HepG2 (cell line): ENCODE data around the gene HPCAL1. TPM values are rescaled to one million over a fixed set of nuclear protein-coding genes. Genes with fewer than 3 reads are reported as not detected.
A peak's percentile ranks its signal among the peaks of the same experiment; 100 is the strongest.

ENCODE experiments used
- ARID4A ChIP-seq: sonication (generic); formaldehyde crosslinking; IDR thresholded peaks from 2 replicates; pipeline ENCODE4 v1.5.0; 2020; ENCODE audit warnings: mild to moderate bottlenecking, missing genetic modification reagents, borderline replicate concordance
- ATRX ChIP-seq: sonication (generic); formaldehyde crosslinking; IDR thresholded peaks from 2 replicates; pipeline ENCODE4 v1.4.0; 2020; ENCODE audit warnings: missing genetic modification reagents, borderline replicate concordance
- EZH2 ChIP-seq: conservative IDR thresholded peaks from 2 replicates; pipeline ENCODE4 v1.6.1; 2012; ENCODE audit warnings: mild to moderate bottlenecking, low read depth, low read length, moderate library complexity
- HMG20A ChIP-seq: IDR thresholded peaks from 2 replicates; pipeline ENCODE4 v1.6.1; 2016; ENCODE audit warnings: borderline replicate concordance
- MTF1 ChIP-seq: sonication (generic); formaldehyde crosslinking; IDR thresholded peaks from 2 replicates; pipeline ENCODE4 v1.5.0; 2020; ENCODE audit warnings: missing genetic modification reagents
- POGZ ChIP-seq: sonication (generic); formaldehyde crosslinking; IDR thresholded peaks from 2 replicates; pipeline ENCODE4 v1.4.0; 2020; ENCODE audit warnings: mild to moderate bottlenecking, missing genetic modification reagents
- POLR2AphosphoS2 ChIP-seq: IDR thresholded peaks from 2 replicates; pipeline ENCODE4 v1.6.1; 2011; ENCODE audit warnings: low read depth, low read length, improper control_type of control experiment
- PREB ChIP-seq: sonication (generic); formaldehyde crosslinking; IDR thresholded peaks from 2 replicates; pipeline ENCODE4 v1.4.0; 2020; ENCODE audit warnings: missing genetic modification reagents
- RFX1 ChIP-seq: fragments of 450-650 bp; IDR thresholded peaks from 2 replicates; pipeline ENCODE4 v1.6.1; 2017
- SNAPC4 ChIP-seq: sonication (generic); formaldehyde crosslinking; IDR thresholded peaks from 2 replicates; pipeline ENCODE4 v1.4.0; 2020; ENCODE audit warnings: mild to moderate bottlenecking, missing genetic modification reagents
- TERF1 ChIP-seq: sonication (generic); formaldehyde crosslinking; IDR thresholded peaks from 2 replicates; pipeline ENCODE4 v1.8.0; 2022; ENCODE audit warnings: mild to moderate bottlenecking, missing genetic modification reagents, moderate library complexity
- U2AF1 ChIP-seq: fragments of 200-400 bp; formaldehyde crosslinking; optimal IDR thresholded peaks from 2 replicates; pipeline ENCODE3; 2017; ENCODE audit warnings: mild to moderate bottlenecking, low read depth, low read length
- ZMAT5 ChIP-seq: sonication (generic); formaldehyde crosslinking; IDR thresholded peaks from 2 replicates; pipeline ENCODE4 v1.5.0; 2020; ENCODE audit warnings: mild to moderate bottlenecking, low read depth, missing genetic modification reagents, borderline replicate concordance
- ZNF124 ChIP-seq: sonication (generic); formaldehyde crosslinking; IDR thresholded peaks from 2 replicates; pipeline ENCODE4 v1.4.0; 2020; ENCODE audit warnings: missing genetic modification reagents
- ZNF446 ChIP-seq: sonication (generic); formaldehyde crosslinking; IDR thresholded peaks from 2 replicates; pipeline ENCODE4 v1.5.0; 2020; ENCODE audit warnings: mild to moderate bottlenecking, missing genetic modification reagents
- ZNF737 ChIP-seq: sonication (generic); formaldehyde crosslinking; IDR thresholded peaks from 2 replicates; pipeline ENCODE4 v1.5.0; 2020; ENCODE audit warnings: missing genetic modification reagents, mild to moderate bottlenecking, borderline replicate concordance
- ZSCAN25 ChIP-seq: sonication (generic); formaldehyde crosslinking; IDR thresholded peaks from 2 replicates; pipeline ENCODE4 v1.8.0; 2022; ENCODE audit warnings: mild to moderate bottlenecking, missing genetic modification reagents
- polyA plus RNA-seq, 8 experiments: library from polyadenylated mRNA; depleted of rRNA in 3 of 8; stranded (reverse) in 7 of 8; unstranded in 1 of 8; fragments of >200 nt; fragmentation: Illumina TruSeq in 4 of 8; extraction: Trizol in 4 of 8; gene quantifications; 2 replicates each; pipeline versions ENCODE4 v1.2.1 to v1.2.3, GENCODE V29; 2011 to 2016; ENCODE audit warnings: low read depth in 4 of 8, missing spikeins in 1 of 8, mixed read lengths in 1 of 8; ENCODE audit not compliant: insufficient read depth in 1 of 8
- total RNA-seq, 5 experiments: library from RNA; depleted of rRNA; stranded (reverse); fragments of >200 nt; fragmentation: Illumina TruSeq; extraction: Trizol; gene quantifications; 2 replicates each; pipeline ENCODE4 v1.2.3, GENCODE V29; 2016; ENCODE audit warnings: low read depth in 1 of 5

HPCAL1 gene
- total and polyA plus RNA-seq, 2 of the 13 experiments (the other 11 are each of a cell fraction or from before 2014, with no cell fraction given), result 29.5 to 29.9 TPM

GRCh38 chr2:10325278-10326145, 22.8 kb downstream of the HPCAL1 start (continued):
- no peak for TF ChIP-seq ZMAT5 (CRISPR knock-in tag)
- no peak for TF ChIP-seq RFX1
- peak; percentile 43; the same call in 1 of the 2 replicates for TF ChIP-seq HMG20A
- TF ChIP-seq ARID4A (CRISPR knock-in tag), result peak; percentile 58; the same call in 1 of the 2 replicates
- TF ChIP-seq ZNF446 (CRISPR knock-in tag), result 0 out of 2 replicates have a peak, but pooled peaks have one; percentile 3
- peak; percentile 69; the same call in 1 of the 2 replicates for TF ChIP-seq ZSCAN25 (CRISPR knock-in tag)
- no peak for TF ChIP-seq SNAPC4 (CRISPR knock-in tag)
- TF ChIP-seq EZH2, result no peak
- peak; percentile 73; the same call in 1 of the 2 replicates for TF ChIP-seq ZNF124 (CRISPR knock-in tag)
- no peak for TF ChIP-seq TERF1
- no peak for TF ChIP-seq POLR2AphosphoS2
- no peak for TF ChIP-seq PREB (CRISPR knock-in tag)
- no peak for TF ChIP-seq MTF1
- TF ChIP-seq U2AF1, result no peak
- no peak for TF ChIP-seq ATRX (CRISPR knock-in tag)
- TF ChIP-seq ZNF737 (CRISPR knock-in tag), result 0 out of 2 replicates have a peak, but pooled peaks have one; percentile 50
- TF ChIP-seq POGZ (CRISPR knock-in tag), result peak; percentile 29; the same call in 1 of the 2 replicates
